ENCODE results near the gene MUS81.

- TF ChIP-seq, protein P1, sequence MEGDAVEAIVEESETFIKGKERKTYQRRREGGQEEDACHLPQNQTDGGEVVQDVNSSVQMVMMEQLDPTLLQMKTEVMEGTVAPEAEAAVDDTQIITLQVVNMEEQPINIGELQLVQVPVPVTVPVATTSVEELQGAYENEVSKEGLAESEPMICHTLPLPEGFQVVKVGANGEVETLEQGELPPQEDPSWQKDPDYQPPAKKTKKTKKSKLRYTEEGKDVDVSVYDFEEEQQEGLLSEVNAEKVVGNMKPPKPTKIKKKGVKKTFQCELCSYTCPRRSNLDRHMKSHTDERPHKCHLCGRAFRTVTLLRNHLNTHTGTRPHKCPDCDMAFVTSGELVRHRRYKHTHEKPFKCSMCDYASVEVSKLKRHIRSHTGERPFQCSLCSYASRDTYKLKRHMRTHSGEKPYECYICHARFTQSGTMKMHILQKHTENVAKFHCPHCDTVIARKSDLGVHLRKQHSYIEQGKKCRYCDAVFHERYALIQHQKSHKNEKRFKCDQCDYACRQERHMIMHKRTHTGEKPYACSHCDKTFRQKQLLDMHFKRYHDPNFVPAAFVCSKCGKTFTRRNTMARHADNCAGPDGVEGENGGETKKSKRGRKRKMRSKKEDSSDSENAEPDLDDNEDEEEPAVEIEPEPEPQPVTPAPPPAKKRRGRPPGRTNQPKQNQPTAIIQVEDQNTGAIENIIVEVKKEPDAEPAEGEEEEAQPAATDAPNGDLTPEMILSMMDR (IDR thresholded peaks at IDR 0.05; ENCODE audit: low read depth, low read length), result no peak
- peak; percentile 18 for TF ChIP-seq POLR2A (IDR thresholded peaks at IDR 0.05; ENCODE audit: extremely low read depth, insufficient read length)
- TF ChIP-seq MAX (IDR thresholded peaks at IDR 0.05; ENCODE audit: low read depth, low read length), result no peak
Observed at GRCh38 chr11:65872586-65873317, 12.5 kb downstream of the MUS81 start, which contains the start of gene EFEMP2.

Measured in NB4 (cell line).